Activated T-cell treated with anti-CD3 and anti-CD28 coated beads, Interleukin-2, amount 50 U/mL, for 72 hours (primary cell): ENCODE data around the gene FREM3. TPM values are rescaled to one million over a fixed set of nuclear protein-coding genes. Genes with fewer than 3 reads are reported as not detected.
"Not testable (repeated sequence)": the region's sequence is repeated elsewhere in the genome, so short reads cannot be mapped to it uniquely, and the experiment has no call there.

Experiments
- ATAC-seq, 2 donors: fragments of 150-1000 bp; cut with Tn5 transposase; replicated peaks in 1 of 2; 2 replicates each; pipeline ENCODE4 v1.10.0; 2021; ENCODE audit warnings: moderate library complexity in 2 of 2, mild to moderate bottlenecking in 1 of 2
- DNase-seq, 2 donors: peaks; one replicate each; pipeline ENCODE4 v3.0.0; 2021 to 2022; ENCODE audit warnings: mixed read lengths in 1 of 2
- H3K27ac Mint-ChIP-seq: one replicate; pipeline ENCODE4 v1.8.0; 2022; ENCODE audit warnings: mild to moderate bottlenecking, moderate library complexity, mixed read lengths
- H3K27me3 Mint-ChIP-seq: one replicate; pipeline ENCODE4 v1.8.0; 2022; ENCODE audit warnings: low read depth, mixed read lengths
- H3K36me3 Mint-ChIP-seq, 2 donors: one replicate each; pipeline ENCODE4 v1.8.0; 2022; ENCODE audit warnings: mixed read lengths in 2 of 2, mild to moderate bottlenecking in 1 of 2; ENCODE audit not compliant: insufficient read depth in 2 of 2
- H3K4me1 Mint-ChIP-seq: one replicate; pipeline ENCODE4 v1.8.0; 2022; ENCODE audit warnings: low read depth, mixed read lengths
- H3K4me3 Mint-ChIP-seq, 2 donors: one replicate each; pipeline ENCODE4 v1.8.0; 2022; ENCODE audit warnings: mild to moderate bottlenecking in 2 of 2, mixed read lengths in 2 of 2, moderate library complexity in 2 of 2
- H3K9me3 Mint-ChIP-seq, 2 donors: one replicate each; pipeline ENCODE4 v1.8.0; 2022; ENCODE audit warnings: mixed read lengths in 2 of 2
- total RNA-seq, 2 donors: library from RNA; stranded (reverse); gene quantifications; one replicate each; pipeline ENCODE4 v1.2.3, GENCODE V29; 2022

Gene FREM3
- total RNA-seq: not detected

GRCh38 chr4:143700416-143701352 lies at the start of gene FREM3:
TSS of gene FREM3 (minus strand) at chr4:143700675. CDS start at chr4:143700675, 0 bp downstream.
- Mint-ChIP-seq H3K4me1 (peaks cover 10% of the 10 kb centered on the region), H3K27me3 (peaks cover 50% of the 10 kb centered on the region)

DNA sequence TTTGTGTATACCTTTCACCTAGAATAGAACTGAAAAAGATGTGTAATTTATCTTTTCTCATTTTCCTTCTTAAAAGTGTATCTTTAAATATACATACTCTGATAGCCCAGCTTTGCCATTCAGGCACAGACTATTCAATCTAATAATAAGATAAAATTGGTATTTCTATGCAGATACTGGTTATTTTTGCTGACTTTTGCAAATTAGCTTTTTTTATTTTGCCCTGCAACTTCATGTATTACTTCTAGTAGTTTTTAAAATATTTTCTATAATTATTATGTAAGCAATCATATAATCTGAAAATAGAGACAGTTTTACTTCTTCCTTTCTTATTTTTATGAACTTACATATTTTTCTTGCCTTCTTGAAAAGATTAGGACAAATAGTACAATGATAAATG lies 45.4 kb upstream of the FREM3 start:
- Mint-ChIP-seq H3K9me3 (no peaks in the 10 kb centered on the region), H3K27me3 (no peaks in the 10 kb centered on the region), H3K4me3 (no peak overlapping the region), H3K4me1 (no peaks in the 10 kb centered on the region), H3K36me3 (peaks cover 0 to 1% of the 10 kb centered on the region in 2 donors), H3K27ac (no peak overlapping the region)
- ATAC-seq: no peak
- DNase-seq: no peak

More at GRCh38 chr4:143700416-143701352, at the start of gene FREM3:
- peak within 1 kb of the TSS; percentile 78 to 84 for H3K4me3 Mint-ChIP-seq
- peaks cover 0 to 2% of the 10 kb centered on the region in 2 donors for H3K36me3 Mint-ChIP-seq
- H3K9me3 Mint-ChIP-seq: no peaks in the 10 kb centered on the region
- no peak within 1 kb of the TSS for H3K27ac Mint-ChIP-seq
- ATAC-seq (peak; percentile 53 to 62), DNase-seq (peak in 1 of 2 donors; percentile 9)

DNA sequence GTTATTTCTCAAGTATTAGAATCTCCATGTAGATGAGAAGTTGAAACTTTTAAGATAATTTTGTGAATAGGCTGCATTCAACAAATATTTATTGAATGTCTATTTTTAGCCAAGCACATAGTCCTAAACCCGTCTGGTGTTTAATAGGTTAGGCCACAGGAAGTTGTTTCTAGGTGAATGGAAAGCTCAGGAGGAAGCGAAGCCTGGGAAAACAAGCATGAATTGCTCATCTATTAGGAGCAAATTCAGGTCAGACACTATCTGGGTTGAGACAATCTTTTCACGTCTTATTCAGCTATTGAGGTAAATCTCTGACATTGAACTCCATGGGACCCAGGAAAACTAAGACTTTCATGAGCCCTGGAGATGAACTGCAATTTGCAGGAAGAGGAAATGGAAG lies 43.1 kb upstream of the FREM3 start:
- Mint-ChIP-seq H3K27me3 (no peaks in the 10 kb centered on the region), H3K27ac (no peak overlapping the region), H3K4me3 (no peak overlapping the region), H3K36me3 (peaks cover 0 to 1% of the 10 kb centered on the region in 2 donors), H3K4me1 (no peaks in the 10 kb centered on the region), H3K9me3 (no peaks in the 10 kb centered on the region)
- DNase-seq: no peak
- no peak for ATAC-seq

GRCh38 chr4:143742834-143743233 lies 42.4 kb upstream of the FREM3 start:
- Mint-ChIP-seq H3K4me1 (no peaks in the 10 kb centered on the region), H3K27ac (no peak overlapping the region), H3K4me3 (no peak overlapping the region), H3K36me3 (peaks cover 0 to 1% of the 10 kb centered on the region in 2 donors), H3K27me3 (no peaks in the 10 kb centered on the region), H3K9me3 (no peaks in the 10 kb centered on the region)
- ATAC-seq (no peak), DNase-seq (no peak)

GRCh38 chr4:143736861-143737260 lies 36.4 kb upstream of the FREM3 start:
- no peaks in the 10 kb centered on the region for H3K36me3 Mint-ChIP-seq
- H3K9me3 Mint-ChIP-seq: peaks cover 0 to 2% of the 10 kb centered on the region in 2 donors
- H3K4me3 Mint-ChIP-seq: no peak overlapping the region
- no peaks in the 10 kb centered on the region for H3K27me3 Mint-ChIP-seq
- H3K27ac Mint-ChIP-seq: no peak overlapping the region
- ATAC-seq (no peak), DNase-seq (no peak)
- peaks cover 5% of the 10 kb centered on the region for H3K4me1 Mint-ChIP-seq

- ATAC-seq, H3K36me3 Mint-ChIP-seq, DNase-seq, H3K4me1 Mint-ChIP-seq, H3K27me3 Mint-ChIP-seq, H3K27ac Mint-ChIP-seq, H3K9me3 Mint-ChIP-seq, H3K4me3 Mint-ChIP-seq: not testable (repeated sequence)
These were observed 35.6 kb upstream of the FREM3 start for GRCh38 chr4:143736061-143736460.

- Mint-ChIP-seq H3K27ac (no peak overlapping the region), H3K36me3 (no peaks in the 10 kb centered on the region), H3K4me3 (no peak overlapping the region), H3K4me1 (no peaks in the 10 kb centered on the region), H3K9me3 (peaks cover 2 to 3% of the 10 kb centered on the region in 2 donors), H3K27me3 (no peaks in the 10 kb centered on the region)
- DNase-seq (no peak), ATAC-seq (no peak)
These were observed 27.7 kb upstream of the FREM3 start for GRCh38 chr4:143728166-143728565.

DNA sequence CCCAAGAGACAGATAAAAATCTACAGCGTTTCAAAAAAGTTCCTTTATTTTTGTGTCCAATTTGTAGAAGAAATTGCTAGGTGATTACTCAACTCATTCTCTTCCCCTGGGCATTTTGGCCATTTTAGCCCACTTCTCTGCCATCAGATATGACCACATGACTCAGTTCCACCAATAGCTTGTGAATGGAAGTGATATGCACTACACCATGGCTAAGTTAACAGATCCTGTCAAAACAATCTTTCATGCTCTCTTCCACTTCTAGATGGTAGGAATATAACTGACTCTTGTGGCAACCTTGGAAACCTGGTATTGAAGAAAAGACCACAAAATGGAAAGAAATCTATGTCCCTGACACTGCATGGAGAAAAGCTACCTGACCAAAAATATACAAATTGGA lies 26.2 kb upstream of the FREM3 start:
- no peaks in the 10 kb centered on the region for H3K27me3 Mint-ChIP-seq
- DNase-seq: no peak
- H3K9me3 Mint-ChIP-seq: peaks cover 2 to 3% of the 10 kb centered on the region in 2 donors
- no peak for ATAC-seq
- no peaks in the 10 kb centered on the region for H3K36me3 Mint-ChIP-seq
- no peak overlapping the region for H3K27ac Mint-ChIP-seq
- no peaks in the 10 kb centered on the region for H3K4me1 Mint-ChIP-seq
- no peak overlapping the region for H3K4me3 Mint-ChIP-seq

- Mint-ChIP-seq H3K27ac (no peak overlapping the region), H3K4me3 (no peak overlapping the region), H3K36me3 (no peaks in the 10 kb centered on the region), H3K27me3 (no peaks in the 10 kb centered on the region), H3K4me1 (no peaks in the 10 kb centered on the region), H3K9me3 (peaks cover 3 to 4% of the 10 kb centered on the region in 2 donors)
- DNase-seq (no peak), ATAC-seq (no peak)
These were observed 20.8 kb upstream of the FREM3 start for GRCh38 chr4:143721317-143721716.

DNA sequence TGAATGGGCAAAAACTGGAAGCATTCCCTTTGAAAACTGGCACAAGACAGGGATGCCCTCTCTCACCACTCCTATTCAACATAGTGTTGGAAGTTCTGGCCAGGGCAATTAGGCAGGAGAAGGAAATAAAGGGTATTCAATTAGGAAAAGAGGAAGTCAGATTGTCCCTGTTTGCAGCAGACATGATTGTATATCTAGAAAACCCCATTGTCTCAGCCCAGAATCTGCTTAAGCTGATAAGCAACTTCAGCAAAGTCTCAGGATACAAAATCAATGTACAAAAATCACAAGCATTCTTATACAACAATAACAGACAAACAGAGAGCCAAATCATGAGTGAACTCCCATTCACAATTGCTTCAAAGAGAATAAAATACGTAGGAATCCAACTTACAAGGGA lies 18.3 kb upstream of the FREM3 start:
- H3K9me3 Mint-ChIP-seq, H3K27me3 Mint-ChIP-seq, H3K27ac Mint-ChIP-seq, H3K36me3 Mint-ChIP-seq, H3K4me3 Mint-ChIP-seq, DNase-seq, H3K4me1 Mint-ChIP-seq, ATAC-seq: not testable (repeated sequence)

DNA sequence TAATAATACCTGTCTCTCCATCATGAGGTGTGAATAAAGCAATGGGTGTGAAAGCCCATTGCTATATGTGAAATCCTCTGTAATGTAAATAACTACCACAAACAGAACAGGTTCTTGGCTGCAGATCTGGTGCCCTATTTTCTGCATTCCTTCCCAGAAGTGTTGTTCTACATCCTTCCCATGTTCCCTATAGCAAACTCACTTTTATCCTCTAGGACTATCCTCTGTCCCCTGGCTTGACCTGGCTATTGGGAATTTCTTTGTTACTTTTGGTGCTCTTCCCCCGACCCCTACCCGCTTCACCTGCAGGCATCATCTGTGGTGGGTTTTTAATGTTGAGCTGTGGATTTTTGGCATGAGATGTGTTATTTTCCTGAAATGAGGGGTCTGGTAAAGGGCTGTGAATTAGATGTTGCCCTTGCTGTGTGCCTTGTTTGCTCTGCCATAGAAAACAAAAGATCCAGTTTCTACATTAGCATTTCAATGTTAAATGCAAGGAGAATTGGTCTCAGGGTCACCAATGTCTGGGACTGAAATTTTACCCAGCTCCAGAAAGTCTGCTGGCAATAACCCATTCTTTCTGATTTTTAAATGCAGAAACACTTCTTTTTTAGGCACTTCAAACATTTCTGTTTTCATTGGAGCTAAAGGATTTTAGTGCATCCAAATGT lies 13.6 kb upstream of the FREM3 start:
- H3K27ac Mint-ChIP-seq: no peak overlapping the region
- peaks cover 0 to 2% of the 10 kb centered on the region in 2 donors for H3K9me3 Mint-ChIP-seq
- DNase-seq (no peak), ATAC-seq (no peak)
- no peaks in the 10 kb centered on the region for H3K27me3 Mint-ChIP-seq
- no peak overlapping the region for H3K4me3 Mint-ChIP-seq
- no peaks in the 10 kb centered on the region for H3K4me1 Mint-ChIP-seq
- no peaks in the 10 kb centered on the region for H3K36me3 Mint-ChIP-seq

- peaks cover 0 to 2% of the 10 kb centered on the region in 2 donors for H3K9me3 Mint-ChIP-seq
- H3K4me3 Mint-ChIP-seq: no peak overlapping the region
- H3K27ac Mint-ChIP-seq: no peak overlapping the region
- no peaks in the 10 kb centered on the region for H3K27me3 Mint-ChIP-seq
- H3K4me1 Mint-ChIP-seq: no peaks in the 10 kb centered on the region
- peaks cover 0 to 1% of the 10 kb centered on the region in 2 donors for H3K36me3 Mint-ChIP-seq
- ATAC-seq: no peak
- no peak for DNase-seq
These were observed 13.1 kb upstream of the FREM3 start for GRCh38 chr4:143713553-143713952.

DNA sequence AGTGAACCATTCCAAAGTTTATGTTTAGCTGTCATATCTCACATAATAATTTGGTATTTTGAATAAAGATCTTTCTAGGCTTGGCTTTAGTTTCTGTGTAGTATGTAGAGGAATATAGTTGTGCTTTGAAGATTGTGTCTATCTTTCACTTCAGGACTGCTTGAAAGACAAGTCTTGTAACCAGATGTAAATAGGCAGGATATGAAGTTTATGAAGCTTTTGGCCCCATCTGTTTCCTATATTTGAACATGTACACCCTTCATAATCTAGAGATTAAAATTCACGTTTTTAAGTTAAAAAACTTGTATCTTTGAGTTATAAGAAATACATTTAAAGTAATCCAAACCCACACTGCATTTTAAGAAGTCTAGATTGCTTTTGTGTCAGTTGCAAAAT lies 11.7 kb upstream of the FREM3 start:
- H3K27ac Mint-ChIP-seq: no peak overlapping the region
- peaks cover 0 to 1% of the 10 kb centered on the region in 2 donors for H3K36me3 Mint-ChIP-seq
- H3K27me3 Mint-ChIP-seq: no peaks in the 10 kb centered on the region
- no peaks in the 10 kb centered on the region for H3K4me1 Mint-ChIP-seq
- no peak for DNase-seq
- ATAC-seq: no peak
- no peak overlapping the region for H3K4me3 Mint-ChIP-seq
- H3K9me3 Mint-ChIP-seq: peaks cover 2 to 5% of the 10 kb centered on the region in 2 donors
